GM19463 (cell line): ENCODE data around the gene TOM1L2.

ENCODE experiments used
- ATAC-seq: cut with Tn5 transposase; IDR thresholded peaks from one replicate; pipeline ENCODE4 v1.9.1; 2021; ENCODE audit warnings: mild to moderate bottlenecking, moderate library complexity; ENCODE audit not compliant: unreplicated experiment

The TOM1L2 gene

DNA sequence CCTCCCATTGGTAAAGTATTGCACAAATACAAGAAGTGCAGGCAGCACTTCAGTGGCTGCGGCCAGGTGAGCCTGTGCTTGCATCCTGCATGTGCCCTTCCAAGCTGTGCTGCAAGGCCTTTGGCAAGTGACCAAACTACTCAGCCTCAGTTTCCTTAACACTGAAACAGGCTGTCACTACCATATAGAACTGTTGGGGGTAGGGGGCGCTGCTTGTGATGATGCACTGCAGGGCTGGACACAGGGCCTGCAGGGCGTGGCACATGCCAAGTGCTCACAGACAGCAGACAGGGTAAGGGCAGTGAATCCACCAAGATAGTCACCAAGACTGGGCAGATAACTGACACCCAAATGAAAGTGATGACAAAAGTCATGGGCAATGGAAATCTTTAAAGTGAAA lies 69.8 kb downstream of the TOM1L2 start:
- no peak for ATAC-seq

DNA sequence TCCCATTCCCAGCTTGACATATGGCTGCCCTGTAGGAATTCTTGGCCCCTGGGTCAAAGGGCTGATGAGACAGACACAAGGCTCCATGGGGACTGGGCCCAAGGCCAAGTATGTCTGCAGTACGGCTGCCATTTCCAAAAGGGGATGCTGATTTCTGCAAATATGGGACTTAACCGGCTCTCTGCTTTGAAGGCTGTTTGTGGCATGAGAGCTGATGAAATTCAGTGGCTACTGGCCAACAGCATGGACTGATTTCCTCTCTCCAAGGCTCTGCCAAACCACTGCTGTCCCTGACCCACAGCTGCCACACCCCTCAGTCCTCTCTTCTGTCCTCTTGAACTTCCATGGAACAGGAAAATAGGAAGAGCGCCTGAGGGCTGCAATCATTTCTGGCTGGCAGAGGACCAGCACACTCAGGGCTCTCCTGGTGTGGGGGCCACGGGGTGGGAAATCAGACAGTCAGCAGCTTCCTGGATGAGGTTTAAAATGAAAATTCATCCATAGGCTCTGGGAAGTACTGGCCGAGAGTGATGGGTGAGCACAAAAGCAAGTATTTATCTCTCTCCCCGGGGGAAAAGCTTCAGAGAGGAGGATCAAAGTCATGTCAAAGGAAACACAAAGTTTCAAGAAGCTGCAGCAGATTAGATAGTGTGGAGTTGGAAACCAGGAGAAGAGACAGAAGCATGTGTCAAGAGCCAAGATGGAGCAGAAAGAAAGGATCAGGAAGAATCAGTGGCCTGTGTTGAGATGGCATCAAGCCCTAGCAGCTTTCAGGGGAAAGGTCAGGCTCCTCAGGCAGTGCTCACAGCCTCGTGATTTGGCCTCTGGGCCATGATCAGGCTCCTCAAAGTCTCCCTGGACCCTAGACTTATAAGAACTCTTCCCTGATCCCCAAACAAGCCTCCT lies 71.3 kb downstream of the TOM1L2 start:
- no peak for ATAC-seq

DNA sequence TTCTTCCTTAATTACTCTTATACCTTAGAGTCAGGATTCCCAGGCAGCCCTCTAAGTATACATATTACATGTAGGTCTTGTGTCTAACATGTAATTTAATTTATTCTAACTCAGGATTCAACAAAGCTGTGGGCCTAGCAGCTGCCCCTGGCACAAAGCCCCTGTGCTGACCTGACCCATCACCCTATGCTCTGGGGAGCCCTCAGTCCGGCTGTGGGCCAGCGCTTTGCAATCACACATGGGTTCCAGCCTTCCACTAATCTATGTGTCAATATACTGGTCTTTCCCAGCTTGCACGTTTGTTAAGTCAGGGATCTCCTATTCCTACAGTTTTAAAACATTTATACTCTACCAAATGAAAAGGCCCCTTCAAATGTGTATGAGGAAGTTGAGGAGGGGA lies 72.7 kb downstream of the TOM1L2 start:
- ATAC-seq, result no peak

DNA sequence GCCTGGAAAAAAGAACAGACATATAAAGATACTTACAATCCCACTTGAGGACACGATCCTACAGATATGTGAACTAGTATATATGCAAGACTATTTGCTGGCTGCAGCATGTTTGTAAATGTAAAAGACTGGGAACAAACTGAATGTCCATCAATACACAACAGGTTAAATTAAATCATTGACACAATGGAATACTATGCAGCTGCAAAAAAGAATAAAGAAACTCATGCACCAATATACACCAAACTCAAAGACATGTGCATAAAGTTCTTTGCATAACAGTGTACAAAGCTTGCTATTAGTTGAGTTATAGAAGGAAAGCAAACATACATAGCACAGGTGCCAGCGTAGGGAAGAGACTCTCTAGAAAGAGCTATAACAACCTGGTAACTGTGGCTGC lies 73.5 kb downstream of the TOM1L2 start:
- no peak for ATAC-seq

DNA sequence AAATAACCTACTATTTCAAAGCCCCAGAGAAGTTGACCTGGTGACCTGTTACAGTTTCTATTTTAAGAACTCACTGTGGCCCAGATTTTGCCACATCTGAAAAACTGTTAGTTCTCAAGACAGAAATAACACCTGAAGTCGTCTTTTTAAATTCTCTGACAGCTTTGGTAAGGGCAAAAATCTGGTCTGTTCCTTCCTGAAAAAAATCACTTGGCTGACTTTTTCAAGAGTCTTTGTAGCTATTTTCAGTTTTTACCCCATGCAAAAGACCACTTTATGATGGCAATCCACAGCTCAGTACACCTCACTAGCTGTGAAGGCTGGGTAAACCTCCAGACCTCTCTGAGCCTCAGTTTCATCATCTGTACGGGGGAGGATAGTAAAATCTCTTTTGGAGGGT lies 74.8 kb downstream of the TOM1L2 start:
- ATAC-seq, result no peak

DNA sequence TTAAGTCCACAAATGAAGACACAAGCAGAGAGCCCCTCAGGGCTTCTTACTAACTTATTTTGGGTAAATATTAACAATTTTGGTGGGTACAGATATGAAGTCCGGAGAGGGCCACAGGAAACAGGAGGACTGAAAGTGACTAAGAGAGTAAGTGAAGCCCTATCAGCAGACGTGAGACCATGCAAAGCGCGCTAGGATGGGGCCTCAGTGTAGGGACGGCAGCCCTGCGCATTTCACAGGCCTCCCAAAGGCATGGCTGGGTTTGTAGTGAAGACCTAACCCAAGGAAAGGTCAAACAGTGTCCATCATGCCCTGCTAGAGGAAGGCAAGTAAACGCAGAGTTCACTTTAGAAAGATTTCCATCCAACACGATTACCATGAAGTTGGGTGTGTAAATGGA lies 75.5 kb downstream of the TOM1L2 start:
- no peak for ATAC-seq

DNA sequence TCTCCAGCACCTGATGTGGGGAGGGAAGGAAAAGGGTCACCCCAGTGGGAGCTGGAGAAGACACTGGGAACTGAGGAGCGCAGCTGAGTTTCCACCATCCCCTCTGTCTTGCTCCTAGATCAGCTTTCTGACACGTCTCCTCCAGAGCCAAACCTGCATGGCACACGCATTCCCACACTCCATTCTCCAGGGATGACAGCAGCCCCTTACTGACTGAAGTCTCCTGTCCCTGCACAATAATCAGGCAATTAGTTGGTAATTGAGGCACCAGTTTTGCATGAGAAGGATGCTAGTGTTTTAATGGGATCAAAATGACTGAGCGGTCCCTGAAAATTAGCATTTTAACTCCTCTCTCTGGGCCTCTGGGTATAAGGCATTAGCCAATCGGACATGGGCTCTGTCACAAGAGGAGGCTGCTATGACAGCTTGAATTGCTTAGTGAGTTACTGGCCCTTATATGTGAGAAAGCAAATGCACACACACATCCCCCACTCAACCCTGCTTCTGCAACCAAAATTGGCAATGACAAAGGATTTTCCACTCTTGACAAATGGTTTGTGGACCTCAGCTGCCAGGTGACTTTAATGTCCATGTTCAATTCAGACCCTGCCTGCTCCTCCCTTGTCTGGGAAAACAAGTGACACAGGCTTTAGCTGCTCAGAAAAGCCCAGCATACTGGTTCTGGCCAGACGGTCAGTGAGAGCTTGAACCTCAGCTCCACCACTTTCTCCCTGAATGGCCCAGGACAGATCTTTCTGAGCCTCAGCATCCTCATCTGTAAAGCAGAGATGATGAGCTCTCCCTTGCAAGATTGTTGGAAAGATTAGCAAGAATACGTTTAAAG lies 78.2 kb downstream of the TOM1L2 start:
- ATAC-seq, result no peak

DNA sequence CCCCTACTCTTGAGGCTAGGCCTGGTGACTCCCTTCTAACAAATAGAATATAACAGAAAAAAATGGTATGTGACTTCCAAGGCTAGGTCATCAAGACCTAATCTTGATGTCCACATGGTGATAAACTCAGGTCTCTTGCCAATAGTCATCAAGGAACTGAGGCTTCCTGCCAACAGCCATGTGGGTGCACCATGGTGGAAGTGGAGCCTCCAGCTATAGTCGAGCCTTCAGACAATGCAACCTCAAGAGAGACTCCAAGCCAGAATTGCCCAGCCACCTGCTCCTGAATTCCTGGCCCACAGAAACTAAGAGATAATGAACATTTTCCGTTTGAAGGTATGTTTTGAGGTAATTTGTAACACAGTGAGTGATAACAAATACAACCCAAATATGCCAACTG lies 79.5 kb downstream of the TOM1L2 start:
- no peak for ATAC-seq

DNA sequence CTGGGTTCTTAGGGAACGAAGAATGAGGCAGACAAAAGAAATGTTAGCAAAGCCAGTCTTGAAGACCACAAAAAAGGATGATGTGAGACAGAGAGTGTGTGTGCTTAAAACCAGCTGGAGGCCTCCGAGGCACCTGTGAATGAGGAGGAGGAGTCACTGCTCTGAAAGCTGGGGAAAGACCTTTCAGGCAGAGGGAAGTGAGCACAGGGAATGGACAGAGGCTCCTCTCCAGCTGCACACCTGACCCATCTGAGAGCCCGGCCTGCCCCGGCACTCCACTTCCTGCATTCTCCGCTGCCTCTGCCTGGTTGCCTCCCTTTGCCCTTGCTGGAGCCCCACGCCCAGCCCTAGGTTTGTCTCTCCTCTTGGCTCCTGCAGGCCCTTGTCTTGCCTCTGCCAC lies 80.2 kb downstream of the TOM1L2 start:
- ATAC-seq, result no peak

DNA sequence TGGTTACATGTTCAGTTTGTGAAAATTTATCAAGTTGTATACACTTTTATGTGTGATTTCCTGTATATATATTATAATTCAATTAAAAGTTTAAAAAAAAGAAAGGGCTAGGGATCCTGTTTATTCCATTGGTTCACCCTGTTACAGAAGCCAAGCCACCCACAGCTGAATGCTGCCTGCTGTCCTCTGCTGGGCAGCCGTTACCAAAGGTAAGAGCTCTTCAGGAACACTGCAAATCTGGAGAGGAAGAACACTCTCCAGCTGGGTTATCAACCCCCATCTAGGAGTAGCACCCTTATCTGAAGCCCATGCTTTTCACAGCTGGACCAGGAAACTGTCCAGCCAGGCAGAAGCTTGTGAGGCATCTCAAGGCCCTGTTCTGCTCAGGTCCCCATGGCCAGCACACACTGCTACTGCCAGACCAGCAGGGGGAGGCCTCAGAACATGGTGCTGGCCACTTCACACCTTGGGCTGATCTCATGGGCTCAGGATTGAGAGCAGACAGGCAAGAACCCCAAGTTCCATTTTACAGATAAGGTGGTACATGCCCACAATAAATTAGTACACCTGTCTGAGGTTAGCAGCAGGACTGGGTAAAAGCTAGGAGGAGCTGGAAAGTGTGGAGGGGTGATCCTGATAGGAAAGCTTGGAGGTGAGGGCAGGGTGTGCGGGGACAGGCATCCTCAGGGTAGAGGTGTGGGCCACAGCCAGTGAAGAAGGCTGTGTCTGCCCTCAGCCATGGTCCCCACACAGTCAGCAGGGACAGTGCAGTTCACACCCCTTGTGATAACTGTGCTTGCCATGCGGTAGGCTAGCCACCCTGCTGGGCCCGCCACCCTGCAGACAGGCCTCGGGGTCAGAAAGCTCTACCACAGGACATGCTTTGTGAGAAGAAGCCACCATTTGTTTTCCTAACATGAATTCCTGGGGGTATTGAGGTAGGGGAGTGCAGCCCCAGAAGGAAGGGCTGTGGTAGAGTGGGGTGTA lies 81.1 kb downstream of the TOM1L2 start:
- ATAC-seq, result no peak

DNA sequence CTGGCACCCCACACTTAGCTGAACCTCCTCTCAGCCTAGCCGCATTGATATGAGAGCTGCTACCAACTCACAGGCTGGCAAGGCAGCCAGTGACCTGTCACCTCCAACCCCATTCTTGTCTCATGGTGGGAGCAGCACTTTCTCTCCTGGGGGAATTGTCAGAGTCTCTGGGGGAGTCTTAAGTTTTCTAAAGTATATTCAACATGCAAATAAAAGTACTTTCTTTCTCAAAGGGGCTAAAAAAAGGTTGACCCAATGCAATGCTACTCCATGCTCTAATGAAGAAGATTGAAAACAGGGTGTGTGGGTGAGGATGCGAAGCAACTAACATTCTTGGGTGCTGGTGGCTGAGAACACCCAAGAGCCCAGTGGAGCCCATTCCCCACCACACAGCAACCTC lies 82.3 kb downstream of the TOM1L2 start:
- ATAC-seq, result no peak

DNA sequence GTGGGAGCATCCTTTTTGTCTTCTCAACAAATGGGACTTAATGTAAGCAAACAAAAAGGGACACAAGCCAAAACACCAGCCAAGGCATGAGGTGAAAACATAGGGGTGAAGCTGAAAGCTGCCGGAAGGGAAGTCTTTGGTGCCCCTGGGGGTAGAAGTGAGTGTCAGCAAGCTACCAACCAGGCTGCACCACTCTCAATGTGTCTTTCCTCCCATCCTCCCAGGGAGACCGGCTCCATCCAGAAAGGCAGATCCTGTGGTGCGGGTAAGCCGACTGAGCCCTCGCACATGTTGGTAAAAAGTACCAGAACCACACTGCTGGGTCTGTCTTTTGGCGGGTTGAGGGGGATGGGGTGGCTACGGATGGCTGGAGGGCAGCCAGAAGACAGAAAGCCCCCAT lies 83.4 kb downstream of the TOM1L2 start:
- ATAC-seq, result no peak

DNA sequence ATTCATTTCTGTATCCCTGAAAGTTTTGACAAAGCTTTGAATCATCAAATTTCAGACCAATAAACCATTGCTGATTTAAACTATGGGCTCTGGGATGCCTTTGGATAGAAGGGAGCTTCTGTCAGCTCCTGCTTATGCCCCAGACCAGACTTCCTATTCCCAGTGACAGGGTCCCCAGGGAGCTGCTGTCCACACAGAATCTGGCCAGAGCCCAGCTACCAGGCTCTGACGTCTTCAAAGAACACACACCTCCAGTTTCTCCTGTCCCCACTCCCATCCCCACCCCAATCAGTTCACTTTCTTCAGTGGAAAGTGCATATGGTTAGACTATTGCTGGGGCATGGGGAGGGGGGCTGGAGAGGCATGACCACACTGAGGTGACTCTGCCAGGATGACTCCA lies 83.8 kb downstream of the TOM1L2 start:
- ATAC-seq, result no peak

DNA sequence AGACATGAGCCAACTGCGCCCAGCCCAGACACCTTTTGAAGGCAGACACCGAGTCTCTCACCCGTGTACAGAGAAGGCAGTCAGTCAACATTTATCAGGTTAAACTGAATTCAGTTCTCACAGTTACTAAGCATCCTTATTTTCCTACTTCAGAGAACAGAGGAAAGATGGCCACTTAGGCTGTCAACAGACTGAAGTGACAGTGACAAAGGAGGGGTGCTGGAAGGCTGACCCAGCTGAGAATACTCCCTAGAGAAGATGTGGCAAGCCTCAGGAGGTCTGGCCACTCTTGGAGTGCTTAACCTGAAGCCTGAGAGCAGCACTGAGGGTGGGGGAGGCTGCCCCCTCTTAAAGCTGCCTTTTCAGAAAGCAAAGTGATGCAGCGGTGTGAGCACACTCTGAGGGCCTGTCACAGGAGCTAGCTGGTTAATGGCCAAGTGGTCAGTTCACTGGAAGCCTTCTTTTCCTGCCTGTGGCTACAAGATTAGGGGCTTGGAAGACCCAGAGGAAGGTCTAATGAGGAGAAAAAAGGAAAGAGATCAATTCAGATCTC lies 84.4 kb downstream of the TOM1L2 start:
- ATAC-seq, result no peak

DNA sequence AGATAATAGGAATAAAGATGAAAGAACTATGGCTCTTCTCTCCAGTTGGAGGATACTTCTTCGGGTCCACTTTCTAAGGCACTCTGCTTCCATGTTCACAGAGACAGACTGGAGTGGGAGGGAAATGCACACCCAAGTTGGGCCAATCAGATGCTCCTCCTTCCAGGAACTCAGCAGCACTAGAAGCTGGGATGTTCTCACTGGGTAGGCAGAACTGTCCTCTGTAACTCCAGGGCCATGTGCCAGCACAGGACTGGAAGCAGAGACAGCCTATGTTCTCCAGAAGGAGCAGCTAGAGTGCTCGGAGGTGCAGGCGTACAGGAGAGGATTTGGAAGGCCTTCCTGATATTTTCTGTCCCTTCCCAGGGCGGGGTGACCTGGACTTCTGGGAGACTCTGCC lies 85.5 kb downstream of the TOM1L2 start:
- ATAC-seq, result no peak

DNA sequence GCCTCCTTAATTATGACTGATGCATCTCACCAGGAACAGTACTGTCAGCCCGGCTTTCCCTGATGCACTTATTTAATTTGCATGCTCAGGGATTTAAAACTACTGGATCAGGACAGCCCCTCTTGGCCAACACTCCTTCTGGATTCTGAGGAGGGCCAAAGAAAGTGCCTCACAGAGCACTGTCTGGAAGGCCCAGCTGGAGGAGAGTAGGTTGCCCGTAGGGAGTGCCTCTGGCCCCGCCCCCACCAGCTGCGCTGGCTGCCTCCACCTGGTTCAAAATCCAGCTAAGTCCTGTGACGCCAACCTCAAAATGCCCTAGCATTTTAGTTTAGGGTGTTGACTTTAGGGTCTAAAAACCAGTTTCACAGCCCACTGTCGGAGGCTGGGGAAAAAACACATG lies 86.0 kb downstream of the TOM1L2 start:
- no peak for ATAC-seq

DNA sequence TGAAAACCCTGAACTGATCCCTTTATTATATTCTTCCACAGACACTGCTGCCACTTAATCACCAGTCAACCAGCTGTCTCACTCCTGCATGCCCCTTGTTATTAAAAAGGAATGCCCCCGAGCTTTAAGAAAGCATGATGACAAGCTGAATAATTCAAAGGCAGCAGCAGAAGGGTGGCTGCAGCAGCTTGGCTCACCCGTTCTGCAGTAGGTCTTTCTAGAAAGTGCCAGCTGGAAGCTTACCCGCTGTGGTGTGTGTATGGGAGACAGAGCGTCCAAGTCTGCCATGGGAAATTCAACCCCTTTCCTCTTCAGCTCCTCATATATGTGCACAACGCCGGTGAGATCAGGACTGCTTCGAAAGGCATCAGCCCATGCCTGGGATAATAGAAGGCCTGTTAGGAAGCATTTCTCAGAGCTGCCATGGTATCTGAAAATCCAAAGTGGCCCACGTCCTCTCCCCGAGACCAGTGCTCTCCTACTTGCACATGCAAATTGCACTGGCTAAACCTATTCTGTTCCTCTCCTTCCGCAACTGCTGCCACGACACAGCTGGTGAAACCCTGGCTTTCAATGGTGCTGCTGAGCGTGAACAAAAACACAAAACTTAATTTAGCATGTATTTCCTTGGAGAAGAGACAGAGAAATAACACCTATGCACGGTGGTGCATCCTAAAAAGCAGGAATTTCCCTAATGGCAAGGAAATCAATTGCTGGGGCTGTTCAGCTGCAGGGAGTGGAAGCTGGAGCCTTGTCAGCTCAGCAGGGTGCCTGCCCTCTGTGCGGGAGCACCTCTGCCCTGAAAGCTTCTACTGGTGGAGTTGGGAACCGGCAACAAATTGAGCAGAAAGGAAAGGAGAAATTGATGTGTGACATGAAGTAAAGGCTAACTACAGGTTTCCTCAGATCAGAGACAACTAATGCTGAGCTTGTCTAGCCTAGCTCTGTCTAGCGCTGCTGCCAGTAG lies 87.5 kb downstream of the TOM1L2 start:
- ATAC-seq, result no peak

DNA sequence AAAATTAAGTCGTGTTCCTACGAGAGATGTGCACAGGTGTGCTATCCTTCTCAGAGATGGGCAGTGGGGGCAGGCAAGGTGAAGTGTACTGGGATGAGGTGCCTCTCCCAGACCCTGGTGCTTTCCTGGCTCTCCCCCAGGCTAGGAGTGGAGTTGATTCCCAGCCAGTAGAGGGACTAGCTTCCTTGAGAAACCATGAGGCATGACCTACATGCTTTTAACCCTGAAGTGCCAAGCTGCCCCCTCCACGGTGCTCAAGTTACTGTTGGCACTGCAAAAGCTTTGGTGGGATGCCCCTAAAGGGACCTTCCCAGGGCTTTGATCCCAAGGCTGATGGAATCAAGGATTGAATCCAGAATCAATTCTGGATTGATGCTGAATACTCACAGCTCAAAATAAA lies 88.4 kb downstream of the TOM1L2 start:
- no peak for ATAC-seq

DNA sequence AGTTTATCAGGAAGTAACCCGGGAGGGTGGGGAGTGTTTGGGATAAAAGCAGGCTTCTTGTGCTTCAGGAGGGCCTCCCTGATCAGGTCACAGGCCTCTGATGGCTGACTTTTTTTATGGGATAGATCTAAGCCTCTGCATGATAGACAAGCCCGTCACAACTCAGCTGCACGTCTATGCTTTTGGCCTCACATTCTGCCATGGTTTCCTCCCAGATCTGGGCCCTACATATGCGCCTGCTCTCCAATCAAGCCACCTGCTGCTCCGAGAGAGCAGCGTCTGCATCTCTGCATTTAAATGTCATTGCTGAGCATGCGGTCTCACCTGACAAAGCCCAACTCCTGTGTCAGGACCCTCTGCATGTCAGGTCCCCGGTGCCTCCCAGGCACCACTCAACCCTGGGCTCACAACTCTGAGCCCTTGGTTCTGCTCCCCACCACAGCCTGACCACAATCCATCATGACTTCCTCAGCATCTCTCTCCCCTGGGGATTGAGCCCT lies 90.1 kb downstream of the TOM1L2 start:
- no peak for ATAC-seq
